ENCODE data around the gene TMEM106B.
A peak's percentile ranks its signal among the peaks of the same experiment; 100 is the strongest.

TMEM106B gene

GRCh38 chr7:12229046-12229445 lies 18.0 kb downstream of the TMEM106B start:
- no peak for DNase-seq

DNA sequence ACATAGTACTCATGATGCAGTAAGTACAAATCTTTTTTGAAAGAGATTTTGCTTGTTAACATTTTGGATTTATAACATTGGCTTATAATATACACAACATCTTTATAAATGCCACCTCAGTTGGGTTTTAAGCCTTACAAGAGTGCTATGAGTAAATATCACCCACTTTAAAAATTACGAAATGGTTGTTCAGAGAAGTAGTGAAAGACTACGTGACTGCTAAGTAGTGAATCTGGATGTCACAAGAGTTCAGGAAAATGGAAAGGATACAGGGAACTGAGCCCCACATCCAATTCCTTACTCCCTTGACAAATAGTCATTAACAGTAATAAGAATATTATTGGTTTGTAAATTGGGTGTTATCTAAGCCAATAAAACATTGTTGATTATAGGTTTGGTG lies 20.0 kb downstream of the TMEM106B start:
- no peak for DNase-seq

- no peak for DNase-seq
Observed at GRCh38 chr7:12233175-12233574, 22.1 kb downstream of the TMEM106B start.

- DNase-seq = no peak
Observed at GRCh38 chr7:12234334-12234865, 23.3 kb downstream of the TMEM106B start.

GRCh38 chr7:12235970-12236369 lies 24.9 kb downstream of the TMEM106B start:
- DNase-seq = no peak

- no peak for DNase-seq
Observed at GRCh38 chr7:12237007-12237406, 25.9 kb downstream of the TMEM106B start.

DNA sequence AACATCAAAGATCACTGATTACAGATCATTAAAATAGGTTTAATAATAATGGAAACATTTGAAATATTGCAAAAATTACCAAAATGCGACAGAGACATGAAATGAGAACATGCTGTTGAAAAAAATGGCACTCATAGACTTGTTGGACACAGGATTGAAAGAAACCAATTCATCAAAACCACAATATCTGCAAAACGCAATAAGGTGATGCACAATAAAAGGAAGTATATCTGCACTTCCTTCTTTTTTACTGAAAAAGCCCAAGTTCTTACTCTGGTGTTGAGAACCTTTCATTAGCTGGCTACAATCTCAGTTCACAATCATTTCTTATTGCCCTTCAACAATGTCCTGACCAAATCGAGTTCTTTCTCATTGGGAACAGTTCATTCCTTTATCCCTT lies 28.7 kb downstream of the TMEM106B start:
- no peak for DNase-seq

- DNase-seq = peak; percentile 85
Observed at GRCh38 chr7:12244129-12244528, 33.0 kb downstream of the TMEM106B start.

DNA sequence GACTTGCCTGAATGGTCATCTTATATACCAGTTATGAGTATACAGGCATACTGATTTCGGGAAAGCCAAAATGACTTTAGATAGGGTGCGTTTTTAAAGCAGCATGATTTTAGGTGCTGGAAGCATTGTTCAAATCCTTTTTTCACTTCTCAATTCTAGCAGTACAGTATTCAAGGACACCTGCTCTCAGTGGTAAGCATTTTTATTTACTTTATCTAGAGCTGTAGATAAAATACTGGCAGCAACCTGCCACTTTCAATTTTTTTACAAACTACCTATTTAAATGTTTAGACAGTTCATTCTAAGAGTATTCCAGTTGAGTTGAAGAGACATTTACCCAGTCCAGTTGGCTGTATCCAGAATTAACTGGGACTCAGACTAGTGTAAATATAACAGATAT lies 33.6 kb downstream of the TMEM106B start:
- DNase-seq = peak; percentile 34

- no peak for DNase-seq
Observed at GRCh38 chr7:12249706-12250105, 38.6 kb downstream of the TMEM106B start.

DNA sequence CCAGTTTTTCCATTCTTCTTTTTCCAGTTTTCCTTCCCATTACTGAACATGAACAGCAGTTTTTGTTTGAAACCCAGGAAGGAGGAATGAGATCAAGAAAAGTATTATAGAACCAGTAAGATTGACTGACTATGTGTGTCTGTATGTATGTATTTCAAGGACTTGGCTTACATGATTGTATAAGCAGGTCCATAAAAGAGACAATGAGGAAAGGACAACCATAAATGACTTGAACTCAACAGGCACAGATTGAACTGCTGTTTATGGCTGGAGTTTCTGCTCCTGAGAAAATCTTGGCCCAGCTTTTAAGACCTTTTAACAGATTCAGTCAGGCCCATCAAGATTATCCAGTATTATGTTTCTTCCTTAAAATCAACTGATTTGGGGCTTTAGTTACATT lies 39.1 kb downstream of the TMEM106B start:
- DNase-seq = no peak

- peak; percentile 40 for DNase-seq
Observed at GRCh38 chr7:12256090-12256489, 45.0 kb downstream of the TMEM106B start.

- DNase-seq = peak; percentile 55
Observed at GRCh38 chr7:12257582-12257981, 46.5 kb downstream of the TMEM106B start.

DNA sequence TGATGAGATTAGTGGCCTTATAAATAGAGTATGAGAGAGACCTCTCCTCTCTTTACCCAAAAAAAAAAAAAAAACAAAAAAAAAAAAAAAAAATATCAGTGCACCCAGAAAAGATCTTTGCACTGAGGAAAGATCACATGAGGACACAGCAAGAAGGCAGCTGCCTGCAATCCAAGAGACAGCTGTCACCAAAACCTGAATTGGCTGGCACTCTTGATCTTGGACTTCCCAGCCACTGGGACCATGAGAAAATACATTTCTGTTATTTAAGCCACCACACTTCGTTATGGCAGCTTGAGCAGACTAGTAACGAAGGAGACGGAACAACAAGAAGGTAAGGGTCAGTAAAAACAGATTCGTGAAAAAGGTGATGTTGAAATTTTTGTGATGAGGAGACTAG lies 47.0 kb downstream of the TMEM106B start:
- DNase-seq = no peak

- DNase-seq = no peak
Observed at GRCh38 chr7:12267542-12267941, 56.4 kb downstream of the TMEM106B start.

DNA sequence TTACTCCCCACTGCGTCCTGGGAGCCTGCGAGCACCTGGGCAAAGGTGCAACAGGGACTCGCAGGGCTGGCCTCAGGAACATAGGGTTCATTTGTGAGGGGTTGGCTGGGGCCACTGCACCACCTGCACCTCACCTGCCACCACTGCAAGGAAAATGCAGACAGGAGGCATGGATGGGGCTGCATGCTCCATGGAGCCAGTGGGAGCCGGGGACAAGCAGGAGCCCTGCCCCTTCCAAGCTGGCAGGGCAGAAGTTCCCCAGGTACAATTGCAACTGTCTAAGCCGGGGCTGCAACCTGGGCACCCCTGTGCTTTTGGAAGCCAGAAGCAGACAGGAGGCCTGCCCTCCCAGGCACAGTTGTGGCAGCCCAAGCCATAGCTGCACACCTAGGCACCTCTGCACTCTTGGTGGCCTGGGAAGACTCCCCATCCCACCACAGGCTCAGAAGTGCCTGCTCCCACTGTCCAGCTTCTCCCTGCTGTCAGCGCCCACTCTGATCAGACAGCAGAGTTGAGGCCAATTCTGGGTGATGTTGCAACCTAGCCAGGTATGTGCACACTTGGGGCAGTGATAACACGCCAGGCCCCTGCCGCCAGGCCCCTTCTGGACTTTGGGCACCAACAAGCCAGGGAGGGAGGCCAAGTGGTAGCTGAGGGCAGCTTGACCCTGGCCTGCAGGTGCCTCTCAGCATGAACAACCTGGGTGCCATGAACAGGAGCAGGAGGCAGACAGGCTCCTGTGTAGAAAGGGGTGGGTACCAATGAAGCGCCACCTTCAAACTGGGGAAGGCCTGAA lies 58.2 kb downstream of the TMEM106B start:
- no peak for DNase-seq

GRCh38 chr7:12281038-12281437 lies 69.9 kb downstream of the TMEM106B start:
- peak; percentile 20 for DNase-seq

DNA sequence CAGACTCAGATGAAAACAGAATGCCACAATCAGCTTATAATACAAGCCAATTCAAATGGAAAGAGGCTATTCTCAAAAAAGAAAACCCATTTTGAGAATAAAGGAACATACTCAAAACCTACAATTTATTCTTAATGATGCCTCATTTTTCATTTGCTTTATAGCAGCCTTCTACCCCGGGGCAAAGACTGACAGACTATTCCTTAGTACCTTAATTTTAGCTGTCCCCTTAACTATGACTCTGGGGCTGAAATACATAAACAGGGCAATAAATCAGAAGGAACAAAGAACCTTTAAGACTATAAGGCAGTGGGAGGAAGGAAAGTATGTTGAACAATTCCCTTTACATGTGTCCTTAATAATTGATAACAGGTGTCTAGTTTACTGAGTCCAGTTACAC lies 76.8 kb downstream of the TMEM106B start:
- no peak for DNase-seq

DNA sequence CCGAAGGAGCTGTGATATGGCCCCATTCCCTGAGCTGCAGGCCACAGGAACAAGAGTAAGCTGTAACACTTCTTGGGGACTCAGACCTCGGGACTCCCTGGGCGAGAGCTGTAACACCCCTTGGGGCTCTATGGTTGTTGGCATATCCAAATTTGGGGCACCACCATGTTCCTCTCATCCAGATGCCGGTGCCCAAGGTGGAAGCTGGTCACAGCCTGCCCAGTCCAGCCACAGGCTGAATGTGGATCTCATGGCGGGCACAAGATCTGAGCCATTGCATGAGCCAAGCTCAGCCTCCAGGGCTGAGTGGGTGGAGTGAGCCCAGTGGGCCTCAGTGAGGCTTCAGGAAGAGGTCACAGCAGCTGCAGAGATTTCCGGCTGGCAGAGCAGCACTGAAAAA lies 78.9 kb downstream of the TMEM106B start:
- DNase-seq = no peak

- no peak for DNase-seq
Observed at GRCh38 chr7:12290761-12291160, 79.7 kb downstream of the TMEM106B start.

DNA sequence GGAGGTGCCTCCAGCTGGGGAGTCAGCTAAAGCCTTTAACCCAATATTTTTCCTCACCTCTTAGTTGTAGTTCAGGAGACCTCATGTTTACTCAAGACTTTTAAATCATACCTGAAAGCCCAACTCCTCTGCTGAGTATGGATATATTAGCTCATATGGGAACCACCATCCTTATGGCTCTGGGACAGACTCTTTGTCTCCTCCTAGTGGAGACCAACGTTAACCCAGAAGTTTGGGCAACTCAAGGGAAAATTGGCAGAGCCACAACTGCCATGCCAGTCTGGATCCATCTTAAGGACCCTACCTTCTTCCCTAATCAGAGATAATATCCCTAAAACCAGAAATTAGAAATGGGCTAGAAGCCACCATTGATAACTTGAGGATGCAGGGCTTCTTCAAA lies 80.8 kb downstream of the TMEM106B start:
- peak; percentile 63 for DNase-seq
